PFSK-1 (cell line): ENCODE data around the gene NMNAT3.

ENCODE experiments used
- FOXP2 ChIP-seq: optimal IDR thresholded peaks from 2 replicates; pipeline ENCODE3; 2011; ENCODE audit warnings: borderline replicate concordance, control low read depth, inconsistent platforms; ENCODE audit not compliant: insufficient read depth; ENCODE audit errors: extremely low read length, extremely low read depth
- POLR2AphosphoS5 ChIP-seq: IDR thresholded peaks from 2 replicates; pipeline ENCODE4 v1.6.1; 2012; ENCODE audit warnings: low read depth, mild to moderate bottlenecking, control low read depth, low read length, moderate library complexity
- REST ChIP-seq, 2 experiments: IDR thresholded peaks; 2 replicates each; pipeline versions ENCODE4 v1.6.1 to v1.8.0; 2011 to 2012; ENCODE audit warnings: low read depth in 2 of 2, low read length in 2 of 2, control low read depth in 1 of 2, inconsistent platforms in 1 of 2, mild to moderate bottlenecking in 1 of 2, moderate library complexity in 1 of 2; ENCODE audit not compliant: insufficient read depth in 1 of 2
- SIN3A ChIP-seq: IDR thresholded peaks from 2 replicates; pipeline ENCODE4 v1.6.1; 2012; ENCODE audit warnings: mild to moderate bottlenecking, low read length, moderate library complexity, borderline replicate concordance; ENCODE audit not compliant: insufficient read depth
- TAF1 ChIP-seq: IDR thresholded peaks from 2 replicates; pipeline ENCODE4 v1.6.1; 2012; ENCODE audit warnings: low read length, control low read depth, borderline replicate concordance; ENCODE audit not compliant: insufficient read depth

NMNAT3 gene

GRCh38 chr3:139538733-139539132, 139.0 kb downstream of the NMNAT3 start:
- TF ChIP-seq SIN3A (no peak), FOXP2 (no peak), REST (IDR thresholded peaks at IDR 0.05; ENCODE audit: insufficient read depth in 1 of 2, low read depth in 2 of 2, low read length in 2 of 2) (no peak), POLR2AphosphoS5 (no peak), TAF1 (no peak)

DNA sequence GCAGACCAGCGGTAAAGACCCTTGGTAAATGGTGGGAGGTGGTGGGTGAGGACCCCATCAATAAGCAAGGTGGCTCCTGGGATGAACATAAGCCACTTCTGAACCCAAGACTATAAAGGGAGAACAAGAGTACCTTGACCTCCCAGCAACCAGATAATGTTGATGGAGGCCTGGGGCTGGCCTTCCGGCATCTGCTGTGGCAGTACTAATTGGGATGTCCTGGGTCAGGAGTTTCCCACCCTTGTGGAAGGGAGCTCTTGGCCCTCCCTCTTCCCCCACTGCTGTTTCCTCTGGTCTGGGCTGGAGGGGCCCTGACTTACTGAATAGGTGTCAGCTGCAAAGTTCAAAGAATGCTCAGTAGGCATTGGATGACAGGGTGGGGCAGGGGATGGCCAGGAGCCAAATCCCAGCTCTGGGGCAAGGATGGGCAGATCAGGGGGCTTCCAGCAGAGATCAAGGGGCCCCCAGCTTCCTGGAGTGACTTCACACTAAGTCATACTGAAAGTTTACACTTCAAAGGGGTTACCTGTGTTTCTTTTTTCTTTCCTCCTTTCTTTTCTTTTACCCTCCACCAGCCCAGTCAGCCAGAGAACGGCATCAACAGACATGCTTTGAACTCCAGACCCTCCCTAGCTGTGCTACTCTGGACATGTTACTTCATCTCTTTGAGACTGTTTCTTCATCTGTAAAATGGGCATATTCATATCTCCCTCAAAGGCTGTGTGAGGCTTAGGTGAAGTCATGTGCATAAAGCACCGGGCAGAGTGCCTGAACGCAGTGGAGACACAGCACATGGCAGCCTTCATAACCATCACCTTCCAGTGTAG, 139.8 kb downstream of the NMNAT3 start:
- TF ChIP-seq POLR2AphosphoS5 (no peak), FOXP2 (no peak), TAF1 (no peak), REST (IDR thresholded peaks at IDR 0.05; ENCODE audit: insufficient read depth in 1 of 2, low read depth in 2 of 2, low read length in 2 of 2) (no peak), SIN3A (no peak)

DNA sequence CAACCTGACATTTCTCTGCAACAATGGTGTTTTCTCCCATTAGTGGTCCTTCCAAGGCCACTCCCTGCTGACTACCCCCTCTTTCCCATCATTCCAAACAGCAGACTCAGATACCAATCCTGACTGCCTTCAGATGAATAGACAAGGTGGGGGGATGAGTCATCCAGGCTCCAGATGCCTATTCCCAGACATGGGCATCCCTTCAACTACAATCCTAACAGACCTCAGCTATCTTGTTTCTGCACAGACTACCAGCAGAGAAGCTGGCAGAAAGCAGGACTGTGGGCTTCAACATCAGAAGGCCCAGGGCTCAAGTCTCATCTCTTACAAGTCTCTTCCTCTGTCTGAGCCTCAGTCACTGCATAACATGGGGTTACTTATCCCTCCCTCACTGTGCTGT, 140.4 kb downstream of the NMNAT3 start:
- TF ChIP-seq REST (IDR thresholded peaks at IDR 0.05; ENCODE audit: insufficient read depth in 1 of 2, low read depth in 2 of 2, low read length in 2 of 2) (no peak), TAF1 (no peak), SIN3A (no peak), POLR2AphosphoS5 (no peak), FOXP2 (no peak)

- TF ChIP-seq POLR2AphosphoS5 (no peak), TAF1 (no peak), REST (IDR thresholded peaks at IDR 0.05; ENCODE audit: insufficient read depth in 1 of 2, low read depth in 2 of 2, low read length in 2 of 2) (no peak), FOXP2 (no peak), SIN3A (no peak)
These were observed 142.5 kb downstream of the NMNAT3 start for GRCh38 chr3:139534992-139535879.
